Left cardiac atrium (tissue), 4 donors: ENCODE data around the gene BPTF. TPM values are rescaled to one million over a fixed set of nuclear protein-coding genes. Genes with fewer than 3 reads are reported as not detected.
"Not testable (repeated sequence)": the region's sequence is repeated elsewhere in the genome, so short reads cannot be mapped to it uniquely, and the experiment has no call there.

ENCODE experiments used
- ATAC-seq, 2 donors: fragments of 200-7000 bp; cut with Tn5 transposase; one replicate each; pipeline ENCODE4 v1.9.1; 2020; ENCODE audit warnings: mild to moderate bottlenecking in 2 of 2, moderate library complexity in 2 of 2
- DNase-seq: peaks from one replicate; pipeline ENCODE4 v3.0.0-alpha.2; 2020
- intact Hi-C, 2 donors: fragments of 100-400 bp; cut with DNase I; formaldehyde crosslinking; loops; one replicate each; pipeline versions ENCODE4 v1.14.1 to v1.15.1; 2022 to 2023
- total RNA-seq, 2 donors: library from RNA; stranded (reverse); fragmentation: NEBNext Ultra II Directional; extraction: Animal tissue kit (Norgen Biotek cat#: 25700); gene quantifications; one replicate each; pipeline ENCODE4 v1.2.1, GENCODE V29; 2021
- donor health status: DM: no; HTN: yes; CAD: no.
- donor health status: DM: no; HTN: yes; CAD: no; lungs with severe emphysema.
- donor health status: DM: yes; HTN: yes; CAD: no.
- donor health status: Dilated cardiomyopathy.

BPTF gene
- total RNA-seq, 2 donors from 2014 or later, result 84.8 to 85.2 TPM

- no peak for DNase-seq
- intact Hi-C loops, result no loop called here
- ATAC-seq, result no peak
Observed at GRCh38 chr17:67944035-67944434, 118.7 kb downstream of the BPTF start.

- ATAC-seq (no peak), DNase-seq (no peak)
- intact Hi-C loops, result no loop called here
Observed at GRCh38 chr17:67946513-67946912, 121.2 kb downstream of the BPTF start.

- ATAC-seq (no peak), DNase-seq (no peak)
- intact Hi-C loops, result no loop called here
Observed at GRCh38 chr17:67947325-67947813, 122.1 kb downstream of the BPTF start.

GRCh38 chr17:67950945-67951344 is 125.6 kb downstream of the BPTF start:
- DNase-seq (no peak), ATAC-seq (no peak)
- intact Hi-C loops, result no loop called here

GRCh38 chr17:67959510-67959909 is 134.2 kb downstream of the BPTF start:
- ATAC-seq, result no peak
- DNase-seq, result no peak
- intact Hi-C loops, result no loop called here

GRCh38 chr17:67960276-67960675 is 135.0 kb downstream of the BPTF start:
- ATAC-seq, DNase-seq: not testable (repeated sequence)
- intact Hi-C loops, result loop anchor here in 1 of 2 donors (10.0 kb wide), 1 partner anchor 505 kb away; no protein-coding TSS in a partner anchor

- not testable (repeated sequence) for DNase-seq
- ATAC-seq, result peak in 1 of 2 donors; percentile 8
- intact Hi-C loops, result loop anchor here in 1 of 2 donors (10.0 kb wide), 1 partner anchor 503 kb away; no protein-coding TSS in a partner anchor
Observed at GRCh38 chr17:67962156-67962555, 136.9 kb downstream of the BPTF start.

GRCh38 chr17:67963145-67963572 is 137.9 kb downstream of the BPTF start:
- intact Hi-C loops, result loop anchor here in 1 of 2 donors (10.0 kb wide), 1 partner anchor 502 kb away; no protein-coding TSS in a partner anchor
- DNase-seq (peak; percentile 60), ATAC-seq (peak; percentile 79 to 87)

GRCh38 chr17:67970783-67971182 is 145.5 kb downstream of the BPTF start:
- intact Hi-C loops, result no loop called here
- no peak for ATAC-seq

GRCh38 chr17:67974185-67974584 is 148.9 kb downstream of the BPTF start:
- DNase-seq, result no peak
- no peak for ATAC-seq
- intact Hi-C loops, result no loop called here

More at GRCh38 chr17:67970783-67971182, 145.5 kb downstream of the BPTF start:
- no peak for DNase-seq

- no peak for ATAC-seq
- DNase-seq, result no peak
- intact Hi-C loops, result no loop called here
Observed at GRCh38 chr17:67974598-67975066, 149.3 kb downstream of the BPTF start.

- DNase-seq, intact Hi-C loops, ATAC-seq: not testable (repeated sequence)
Observed at GRCh38 chr17:67976306-67976705, 151.0 kb downstream of the BPTF start.

- ATAC-seq (no peak), DNase-seq (no peak)
- intact Hi-C loops, result no loop called here
Observed at GRCh38 chr17:67980456-67980855, 155.2 kb downstream of the BPTF start.

GRCh38 chr17:67980883-67981282 is 155.6 kb downstream of the BPTF start:
- intact Hi-C loops, DNase-seq, ATAC-seq: not testable (repeated sequence)

GRCh38 chr17:67982034-67982640 is 156.8 kb downstream of the BPTF start:
- ATAC-seq, result no peak
- intact Hi-C loops, result no loop called here

GRCh38 chr17:67982686-67983382 is 157.5 kb downstream of the BPTF start:
- DNase-seq (no peak), ATAC-seq (no peak)
- intact Hi-C loops, result no loop called here

More at GRCh38 chr17:67982034-67982640, 156.8 kb downstream of the BPTF start:
- DNase-seq, result no peak

GRCh38 chr17:67983383-67983688 is 158.0 kb downstream of the BPTF start:
- ATAC-seq (no peak), DNase-seq (no peak)
- intact Hi-C loops, result no loop called here

GRCh38 chr17:67990909-67991308 is 165.6 kb downstream of the BPTF start:
- DNase-seq (no peak), ATAC-seq (no peak)
- intact Hi-C loops, result no loop called here

GRCh38 chr17:67992548-67993152 is 167.3 kb downstream of the BPTF start:
- DNase-seq (no peak), ATAC-seq (no peak)
- intact Hi-C loops, result no loop called here
